GM21786 (cell line): ENCODE data around the gene PPL.
"Not testable (repeated sequence)": the region's sequence is repeated elsewhere in the genome, so short reads cannot be mapped to it uniquely, and the experiment has no call there.

ENCODE experiments used
- ATAC-seq: cut with Tn5 transposase; IDR thresholded peaks from one replicate; pipeline ENCODE4 v1.9.1; 2021; ENCODE audit not compliant: unreplicated experiment

The PPL gene

GRCh38 chr16:4935241-4935855 lies 1.6 kb downstream of the PPL start:
- ATAC-seq: no peak

GRCh38 chr16:4934591-4934990 lies 2.4 kb downstream of the PPL start:
- no peak for ATAC-seq

GRCh38 chr16:4933871-4934395 lies 3.0 kb downstream of the PPL start:
- ATAC-seq: no peak

- no peak for ATAC-seq
Observed at GRCh38 chr16:4933433-4933832, 3.5 kb downstream of the PPL start.

GRCh38 chr16:4931381-4931780 lies 5.6 kb downstream of the PPL start:
- no peak for ATAC-seq

- not testable (repeated sequence) for ATAC-seq
Observed at GRCh38 chr16:4929619-4930018, 7.3 kb downstream of the PPL start.

GRCh38 chr16:4928227-4928626 lies 8.7 kb downstream of the PPL start:
- ATAC-seq: no peak

- no peak for ATAC-seq
Observed at GRCh38 chr16:4927661-4928060, 9.3 kb downstream of the PPL start.

GRCh38 chr16:4926928-4927327 lies 10.0 kb downstream of the PPL start:
- no peak for ATAC-seq

GRCh38 chr16:4925791-4926190 lies 11.2 kb downstream of the PPL start:
- no peak for ATAC-seq

GRCh38 chr16:4925293-4925607 lies 11.7 kb downstream of the PPL start:
- ATAC-seq: no peak

GRCh38 chr16:4924593-4925292 lies 12.2 kb downstream of the PPL start:
- ATAC-seq: no peak

GRCh38 chr16:4923853-4924252 lies 13.1 kb downstream of the PPL start:
- ATAC-seq: no peak

- no peak for ATAC-seq
Observed at GRCh38 chr16:4922721-4923342, 14.1 kb downstream of the PPL start.

GRCh38 chr16:4920826-4921225 lies 16.1 kb downstream of the PPL start:
- ATAC-seq: no peak

- ATAC-seq: no peak
Observed at GRCh38 chr16:4918781-4919251, 18.1 kb downstream of the PPL start.

GRCh38 chr16:4917117-4917516 lies 19.8 kb downstream of the PPL start:
- no peak for ATAC-seq

GRCh38 chr16:4915226-4915761 lies 21.7 kb downstream of the PPL start:
- no peak for ATAC-seq

- no peak for ATAC-seq
Observed at GRCh38 chr16:4914528-4915225, 22.3 kb downstream of the PPL start.

- no peak for ATAC-seq
Observed at GRCh38 chr16:4913774-4914525, 23.0 kb downstream of the PPL start.
